NCI-H2107 treated with DMSO at 0.1 percent for 48 hours (cell line): ENCODE data around the gene UNC13D.
A peak's percentile ranks its signal among the peaks of the same experiment; 100 is the strongest.
"Not testable (repeated sequence)": the region's sequence is repeated elsewhere in the genome, so short reads cannot be mapped to it uniquely, and the experiment has no call there.

Experiments
- DNase-seq: peaks from one replicate; lab custom pipeline; 2025; ENCODE audit not compliant: unreplicated experiment; lab: John Stamatoyannopoulos, UW

The UNC13D gene

GRCh38 chr17:75821552-75821951 is 22.7 kb downstream of the UNC13D start:
- no peak for DNase-seq

GRCh38 chr17:75820094-75821080 is 23.8 kb downstream of the UNC13D start:
- no peak for DNase-seq

DNA sequence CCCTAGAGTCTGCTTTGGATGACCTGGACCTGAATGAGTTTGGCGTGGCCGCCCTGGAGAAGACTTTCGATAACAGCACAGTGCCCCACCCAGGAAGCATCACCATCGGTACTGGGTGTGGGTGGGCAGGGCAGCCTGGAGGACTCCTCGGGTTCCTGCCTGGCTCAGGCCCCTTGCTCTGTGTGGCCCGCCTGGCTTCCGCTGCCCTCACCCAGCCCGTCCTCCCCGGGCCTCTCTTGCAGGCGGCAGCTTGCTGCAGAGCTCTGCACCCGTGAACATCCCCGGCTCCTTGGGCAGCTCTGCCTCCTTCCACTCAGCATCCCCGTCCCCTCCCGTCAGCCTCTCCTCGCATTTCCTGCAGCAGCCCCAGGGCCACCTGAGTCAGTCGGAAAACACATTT is 24.5 kb downstream of the UNC13D start:
- no peak for DNase-seq

GRCh38 chr17:75819116-75819515 is 25.1 kb downstream of the UNC13D start:
- DNase-seq, result no peak

DNA sequence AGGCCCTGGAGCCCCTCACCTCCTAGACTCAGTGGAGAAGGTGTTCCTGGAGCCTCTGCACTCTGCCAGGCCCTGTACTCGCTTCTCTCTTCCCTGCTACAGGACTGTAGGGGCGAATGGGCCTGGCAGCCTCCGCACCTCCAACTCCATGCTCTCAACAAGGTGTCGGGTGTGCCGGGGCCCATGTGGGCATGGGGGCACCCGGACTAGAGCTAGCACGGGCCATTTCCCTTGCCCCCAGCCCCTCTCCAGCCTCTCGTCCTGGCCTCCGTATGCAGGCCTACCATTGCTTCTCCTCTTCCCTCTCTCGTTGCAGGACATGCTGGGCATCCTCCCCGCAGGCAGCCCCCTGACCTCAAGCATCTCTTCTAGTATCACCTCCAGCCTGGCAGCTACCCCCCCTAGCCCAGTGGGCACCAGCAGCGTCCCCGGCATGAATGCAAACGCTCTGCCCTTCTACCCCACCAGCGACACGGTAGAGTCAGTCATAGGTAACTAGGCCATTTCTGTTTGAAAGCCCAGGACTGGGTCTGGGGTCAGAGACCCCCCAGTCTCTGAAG is 25.8 kb downstream of the UNC13D start:
- DNase-seq, result no peak

DNA sequence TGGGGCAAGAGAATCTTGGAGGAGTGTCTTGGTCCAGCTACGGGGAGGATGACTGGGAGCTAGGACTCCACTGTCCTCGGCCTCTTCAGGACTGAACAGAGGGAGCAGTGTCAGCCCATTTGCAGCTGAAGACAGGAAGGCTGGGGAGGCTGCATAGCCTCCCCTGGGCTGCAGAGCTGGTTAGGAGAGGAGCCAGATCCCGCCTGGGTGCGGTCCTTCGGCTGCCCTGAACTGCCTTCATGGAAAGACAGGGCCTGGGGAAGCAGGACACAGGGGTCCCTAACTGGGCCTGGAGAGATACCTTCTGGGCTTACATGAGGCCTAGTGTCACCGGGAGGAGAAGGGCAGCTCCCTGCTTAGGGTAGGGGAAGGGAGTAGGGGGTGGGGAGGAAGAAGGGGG is 26.6 kb downstream of the UNC13D start:
- no peak for DNase-seq

DNA sequence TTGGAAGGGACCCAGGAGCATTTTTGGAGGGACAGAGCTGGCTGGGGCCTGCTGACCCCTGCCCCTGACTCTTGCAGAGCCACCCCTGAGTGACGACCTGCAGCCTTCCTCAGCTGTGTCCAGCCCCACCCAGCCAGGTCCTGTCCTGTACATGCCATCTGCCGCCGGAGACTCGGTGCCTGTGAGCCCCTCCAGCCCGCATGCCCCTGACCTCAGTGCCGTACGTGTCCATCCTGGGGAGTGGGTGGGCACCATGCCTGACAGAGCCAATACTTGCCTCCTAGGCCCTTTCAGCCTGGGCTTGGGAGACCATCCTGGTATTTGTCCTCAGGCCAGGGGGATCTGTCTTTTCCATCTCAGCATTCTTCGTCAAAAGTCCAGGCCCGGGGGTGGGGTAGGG is 27.5 kb downstream of the UNC13D start:
- DNase-seq, result no peak

DNA sequence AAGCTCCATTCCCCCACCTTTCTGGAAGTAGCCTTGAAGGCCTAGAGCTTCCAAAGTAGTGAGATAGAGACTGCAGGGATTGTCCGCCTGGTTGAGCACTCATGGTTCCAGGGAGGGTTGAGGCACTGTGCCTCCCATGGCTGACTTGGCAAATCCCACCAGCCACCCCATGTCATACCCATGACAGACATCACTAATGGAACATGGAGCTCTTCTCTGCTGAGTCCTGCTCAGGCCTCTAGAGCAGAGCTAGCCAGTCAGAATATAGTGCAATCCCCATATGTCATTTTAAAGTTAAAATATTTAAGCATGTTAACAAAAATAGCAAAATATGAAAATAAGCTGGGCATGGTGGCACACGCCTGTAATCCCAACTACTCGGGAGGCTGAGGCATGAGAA is 28.8 kb downstream of the UNC13D start:
- DNase-seq, result no peak

GRCh38 chr17:75814900-75815373 is 29.3 kb downstream of the UNC13D start:
- no peak for DNase-seq

DNA sequence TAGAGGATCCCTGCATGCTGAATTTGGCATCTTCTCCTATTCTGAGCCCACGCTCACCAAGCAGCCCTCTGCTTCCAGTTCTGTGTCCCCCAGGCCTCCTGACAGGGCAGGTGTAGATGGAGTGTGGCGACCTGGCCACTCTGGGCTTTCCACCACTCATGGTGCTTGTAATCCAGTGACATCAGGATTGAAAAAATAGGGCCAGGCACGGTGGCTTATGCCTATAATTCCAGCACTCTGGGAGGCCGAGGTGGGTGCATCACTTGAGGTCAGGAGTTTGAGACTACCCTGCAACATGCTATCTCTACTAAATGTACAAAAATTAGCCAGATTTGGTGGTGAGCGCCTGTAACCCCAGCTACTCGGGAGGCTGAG is 30.2 kb downstream of the UNC13D start:
- no peak for DNase-seq

- DNase-seq, result no peak
Observed at GRCh38 chr17:75813081-75814020, 30.9 kb downstream of the UNC13D start.

- DNase-seq, result no peak
Observed at GRCh38 chr17:75812096-75813013, 31.8 kb downstream of the UNC13D start.

GRCh38 chr17:75811174-75811573 is 33.0 kb downstream of the UNC13D start:
- DNase-seq, result no peak

DNA sequence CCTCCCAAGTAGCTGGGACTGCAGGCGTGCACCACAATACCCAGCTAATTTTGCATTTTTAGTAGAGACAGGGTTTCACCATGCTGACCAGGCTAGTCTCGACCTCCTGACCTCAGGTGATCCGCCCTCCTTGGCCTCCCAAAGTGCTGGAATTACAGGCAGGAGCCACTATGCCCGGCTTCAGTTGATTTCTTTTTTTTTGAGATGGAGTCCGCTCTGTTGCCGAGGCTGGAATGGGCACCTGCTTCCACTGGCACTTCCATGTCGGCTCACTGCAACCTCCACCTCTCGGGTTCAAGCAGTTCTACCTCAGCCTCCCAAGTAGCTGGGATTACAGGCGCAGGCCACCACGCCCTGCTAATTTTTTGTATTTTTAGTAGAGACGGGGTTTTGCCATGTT is 33.4 kb downstream of the UNC13D start:
- not testable (repeated sequence) for DNase-seq

DNA sequence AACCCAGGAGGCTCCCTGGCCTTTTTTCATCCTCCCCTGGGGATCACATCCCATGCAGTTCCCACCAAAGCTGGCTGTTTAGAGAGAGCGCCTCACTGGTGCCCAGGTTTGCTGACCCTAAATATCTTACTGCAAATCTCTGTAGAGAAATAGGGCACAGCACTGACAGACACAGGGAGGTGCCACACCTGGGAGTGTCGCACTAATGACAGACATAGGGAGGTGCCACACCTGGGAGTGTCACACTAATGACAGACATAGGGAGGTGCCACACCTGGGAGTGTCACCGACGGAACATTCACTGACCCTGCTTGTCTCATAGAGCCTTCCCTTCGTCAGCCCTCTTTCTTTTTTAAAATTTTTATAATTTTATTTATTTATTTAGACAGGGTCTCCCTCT is 34.0 kb downstream of the UNC13D start:
- no peak for DNase-seq

DNA sequence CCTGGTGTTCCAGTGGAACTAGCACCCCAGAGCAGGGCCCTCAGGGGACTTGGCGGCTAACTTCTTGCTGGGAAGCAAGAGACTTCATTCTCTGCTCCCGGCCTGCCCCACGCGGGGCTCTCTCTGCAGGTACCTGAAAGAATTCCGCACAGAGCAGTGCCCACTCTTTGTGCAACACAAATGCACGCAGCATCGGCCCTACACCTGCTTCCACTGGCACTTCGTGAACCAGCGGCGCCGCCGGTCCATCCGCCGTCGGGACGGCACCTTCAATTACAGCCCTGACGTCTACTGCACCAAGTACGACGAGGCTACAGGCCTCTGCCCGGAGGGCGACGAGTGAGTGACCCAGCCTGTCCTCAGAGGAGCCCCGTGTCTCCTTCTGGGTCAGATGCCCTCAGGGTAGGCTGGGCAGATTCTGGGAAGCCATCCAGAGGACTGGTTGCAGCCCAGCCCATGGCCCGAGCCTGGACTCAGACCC is 34.5 kb downstream of the UNC13D start:
- no peak for DNase-seq

DNA sequence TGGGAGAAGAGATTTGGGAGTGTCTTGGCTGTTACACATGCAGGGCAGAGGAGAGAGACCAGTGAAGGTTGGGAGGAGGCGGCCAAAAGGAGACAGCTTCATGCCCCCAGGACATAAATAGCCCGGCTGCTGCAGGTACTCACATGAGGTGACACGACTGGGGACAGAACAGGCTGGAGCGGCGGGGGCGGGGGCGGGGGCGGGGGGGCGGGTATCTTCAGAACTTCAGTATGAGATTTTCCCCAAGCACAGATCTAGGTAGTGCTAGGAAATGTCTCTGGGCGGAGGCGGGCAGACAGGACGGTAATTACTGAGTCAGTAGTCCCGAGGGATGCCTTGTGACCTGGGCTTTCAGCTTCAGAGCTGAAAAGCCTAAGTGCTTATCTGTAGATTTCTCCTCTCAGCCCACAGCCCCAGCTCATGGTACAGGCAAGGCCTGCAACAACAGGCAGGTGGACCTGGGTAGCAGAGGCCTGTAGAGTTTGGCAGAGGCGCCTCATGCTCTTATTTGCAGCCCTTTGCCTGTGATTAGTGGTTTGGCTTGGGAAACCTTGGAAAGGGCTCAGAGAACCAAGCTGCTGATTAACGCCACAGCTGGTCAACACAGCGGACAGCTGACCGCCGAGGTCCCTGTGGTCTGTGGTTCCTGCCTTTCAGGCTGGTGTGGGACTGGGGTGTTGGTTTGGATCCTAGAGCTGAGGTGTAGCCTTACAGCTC is 35.1 kb downstream of the UNC13D start:
- peak; percentile 90 for DNase-seq

- no peak for DNase-seq
Observed at GRCh38 chr17:75808549-75808904, 35.7 kb downstream of the UNC13D start.

GRCh38 chr17:75807861-75808260 is 36.3 kb downstream of the UNC13D start:
- no peak for DNase-seq
